ENCODE results near the gene ADPGK. TPM values are rescaled to one million over a fixed set of nuclear protein-coding genes. Genes with fewer than 3 reads are reported as not detected.
A peak's percentile ranks its signal among the peaks of the same experiment; 100 is the strongest.

ADPGK gene
- total RNA-seq, 4 donors from 2014 or later = 17.1 to 87.6 (median 54.8) TPM

DNA sequence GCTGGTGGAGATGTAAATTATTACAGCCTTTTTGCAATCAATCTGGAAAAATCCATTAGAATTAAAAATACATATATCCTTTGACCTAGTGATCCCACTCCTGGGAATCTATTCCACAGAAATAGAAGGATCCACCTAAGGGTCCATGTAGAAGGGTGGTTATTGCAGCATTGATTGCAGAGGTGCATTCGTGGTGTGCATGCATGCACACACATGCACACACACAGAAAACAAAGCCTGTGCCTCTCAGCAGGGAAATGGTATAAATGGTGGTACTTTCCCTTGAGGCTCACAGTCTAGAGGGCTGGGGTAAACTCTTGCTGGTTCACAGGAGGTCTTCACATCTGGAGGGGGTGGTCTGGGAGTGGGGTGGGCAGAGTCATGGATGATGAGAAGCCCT lies 19.4 kb upstream of the ADPGK start:
- H3K27me3 ChIP-seq = no peaks in the 10 kb centered on the region
- DNase-seq = no peak
- no peak overlapping the region for H3K27ac ChIP-seq
- H3K9me3 ChIP-seq = no peaks in the 10 kb centered on the region
- H3K4me1 ChIP-seq = no peaks in the 10 kb centered on the region
- TF ChIP-seq, protein P1, sequence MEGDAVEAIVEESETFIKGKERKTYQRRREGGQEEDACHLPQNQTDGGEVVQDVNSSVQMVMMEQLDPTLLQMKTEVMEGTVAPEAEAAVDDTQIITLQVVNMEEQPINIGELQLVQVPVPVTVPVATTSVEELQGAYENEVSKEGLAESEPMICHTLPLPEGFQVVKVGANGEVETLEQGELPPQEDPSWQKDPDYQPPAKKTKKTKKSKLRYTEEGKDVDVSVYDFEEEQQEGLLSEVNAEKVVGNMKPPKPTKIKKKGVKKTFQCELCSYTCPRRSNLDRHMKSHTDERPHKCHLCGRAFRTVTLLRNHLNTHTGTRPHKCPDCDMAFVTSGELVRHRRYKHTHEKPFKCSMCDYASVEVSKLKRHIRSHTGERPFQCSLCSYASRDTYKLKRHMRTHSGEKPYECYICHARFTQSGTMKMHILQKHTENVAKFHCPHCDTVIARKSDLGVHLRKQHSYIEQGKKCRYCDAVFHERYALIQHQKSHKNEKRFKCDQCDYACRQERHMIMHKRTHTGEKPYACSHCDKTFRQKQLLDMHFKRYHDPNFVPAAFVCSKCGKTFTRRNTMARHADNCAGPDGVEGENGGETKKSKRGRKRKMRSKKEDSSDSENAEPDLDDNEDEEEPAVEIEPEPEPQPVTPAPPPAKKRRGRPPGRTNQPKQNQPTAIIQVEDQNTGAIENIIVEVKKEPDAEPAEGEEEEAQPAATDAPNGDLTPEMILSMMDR (IDR thresholded peaks at IDR 0.05) = no peak
- no peak for TF ChIP-seq POLR2A (IDR thresholded peaks at IDR 0.05)
- intact Hi-C loops (cut with DNase I; ENCODE audit: low total_unique reads) = no loop called here
- no peaks in the 10 kb centered on the region for H3K36me3 ChIP-seq
- no peak overlapping the region for H3K4me3 ChIP-seq

DNA sequence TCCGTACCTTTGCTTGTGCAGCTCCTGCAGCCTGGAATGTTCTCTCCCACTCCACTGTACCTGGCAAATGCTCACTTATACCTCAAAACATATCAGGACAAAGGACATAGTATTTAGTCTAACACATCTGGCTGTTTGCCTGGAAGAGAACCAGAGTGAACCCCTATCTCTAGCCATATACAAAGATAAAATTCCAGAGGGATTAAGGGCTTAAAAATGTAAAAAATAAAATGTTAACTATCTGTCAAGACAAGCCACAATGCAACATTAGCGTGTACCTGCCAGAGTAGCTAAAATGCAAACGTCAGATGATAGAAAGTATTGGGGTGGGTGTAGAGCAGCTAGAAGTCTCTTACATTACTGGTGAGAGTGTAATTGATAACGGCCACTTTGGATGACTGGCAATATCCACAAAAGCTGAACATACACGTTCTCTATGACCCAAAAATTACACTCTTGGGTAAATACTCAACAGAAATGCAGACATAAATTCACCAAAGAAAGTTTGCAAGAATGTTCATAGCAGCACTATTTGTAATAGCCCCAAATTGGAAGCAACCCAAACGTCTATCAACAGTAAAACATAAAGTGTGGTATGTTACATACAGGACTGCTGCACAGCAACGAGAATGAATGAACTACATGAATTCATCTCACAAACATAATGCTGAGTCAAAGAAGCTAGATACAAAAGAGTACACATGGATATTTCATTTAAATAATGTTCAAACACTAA lies 18.2 kb upstream of the ADPGK start:
- Histone ChIP-seq H3K27ac (no peak overlapping the region), H3K27me3 (no peaks in the 10 kb centered on the region), H3K4me3 (no peak overlapping the region), H3K4me1 (no peaks in the 10 kb centered on the region), H3K9me3 (no peaks in the 10 kb centered on the region), H3K36me3 (no peaks in the 10 kb centered on the region)
- TF ChIP-seq, protein P1 (IDR thresholded peaks at IDR 0.05) = no peak
- TF ChIP-seq POLR2A (IDR thresholded peaks at IDR 0.05) = no peak
- intact Hi-C loops (cut with DNase I; ENCODE audit: low total_unique reads) = no loop called here
- no peak for DNase-seq

DNA sequence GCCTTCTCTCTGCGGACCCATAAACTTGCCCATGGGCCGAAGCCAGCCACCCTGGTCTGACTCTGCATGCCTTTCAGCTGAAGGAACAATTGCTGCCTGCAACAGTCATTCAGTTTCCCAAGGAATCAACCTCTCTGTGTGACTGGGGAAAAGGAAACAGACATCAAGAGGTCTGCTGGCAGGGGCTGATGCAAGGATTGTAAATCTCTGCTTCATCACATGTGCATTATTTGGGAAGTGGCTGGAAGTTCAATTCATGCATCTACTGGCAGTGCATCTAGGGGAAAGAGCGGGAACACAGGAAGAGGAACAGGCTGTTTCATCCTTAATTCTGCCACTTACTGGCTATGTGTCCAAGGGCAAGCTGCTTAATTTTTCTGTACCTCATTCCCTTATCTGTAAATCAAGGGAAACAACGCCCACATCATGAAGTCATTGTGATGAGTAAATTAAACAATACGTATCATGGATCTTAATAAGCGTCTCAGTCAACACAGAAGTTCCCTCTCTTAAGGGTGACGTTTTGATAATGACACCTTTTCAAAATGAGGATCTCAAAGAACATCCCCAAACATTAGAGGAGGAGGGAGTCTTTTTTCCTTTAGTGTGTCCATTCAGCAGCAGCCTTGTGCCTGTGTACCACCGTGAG lies 17.4 kb upstream of the ADPGK start:
- no peak overlapping the region for H3K4me3 ChIP-seq
- no peaks in the 10 kb centered on the region for H3K27me3 ChIP-seq
- H3K4me1 ChIP-seq = no peaks in the 10 kb centered on the region
- H3K9me3 ChIP-seq = no peaks in the 10 kb centered on the region
- no peak overlapping the region for H3K27ac ChIP-seq
- intact Hi-C loops (cut with DNase I; ENCODE audit: low total_unique reads) = no loop called here
- no peaks in the 10 kb centered on the region for H3K36me3 ChIP-seq
- no peak for DNase-seq
- no peak for TF ChIP-seq POLR2A (IDR thresholded peaks at IDR 0.05)
- TF ChIP-seq, protein P1 (IDR thresholded peaks at IDR 0.05) = no peak

DNA sequence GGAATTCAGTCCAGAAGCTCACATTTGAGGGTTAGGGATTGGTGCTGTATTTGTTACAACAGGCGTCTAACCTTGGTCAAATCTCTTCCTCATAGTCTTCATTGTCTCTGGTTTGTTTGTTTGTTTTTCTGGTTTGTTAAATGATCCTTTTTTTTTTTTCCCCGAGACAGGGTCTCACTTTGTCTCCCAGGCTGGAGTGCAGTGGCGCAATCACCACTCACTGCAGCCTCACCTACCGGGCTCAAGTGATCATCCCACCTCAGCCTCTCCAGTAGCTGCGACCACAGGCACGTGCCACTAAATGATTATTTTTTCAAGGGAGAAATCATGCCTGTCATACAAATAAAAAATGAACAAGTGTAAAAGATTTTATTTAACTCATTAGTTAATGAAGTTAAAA lies 14.3 kb upstream of the ADPGK start:
- no peak overlapping the region for H3K27ac ChIP-seq
- intact Hi-C loops (cut with DNase I; ENCODE audit: low total_unique reads) = no loop called here
- DNase-seq = no peak
- TF ChIP-seq POLR2A (IDR thresholded peaks at IDR 0.05) = no peak
- TF ChIP-seq, protein P1 (IDR thresholded peaks at IDR 0.05) = no peak
- no peak overlapping the region for H3K4me3 ChIP-seq
- no peaks in the 10 kb centered on the region for H3K9me3 ChIP-seq
- H3K4me1 ChIP-seq = no peaks in the 10 kb centered on the region
- no peaks in the 10 kb centered on the region for H3K36me3 ChIP-seq
- no peaks in the 10 kb centered on the region for H3K27me3 ChIP-seq

DNA sequence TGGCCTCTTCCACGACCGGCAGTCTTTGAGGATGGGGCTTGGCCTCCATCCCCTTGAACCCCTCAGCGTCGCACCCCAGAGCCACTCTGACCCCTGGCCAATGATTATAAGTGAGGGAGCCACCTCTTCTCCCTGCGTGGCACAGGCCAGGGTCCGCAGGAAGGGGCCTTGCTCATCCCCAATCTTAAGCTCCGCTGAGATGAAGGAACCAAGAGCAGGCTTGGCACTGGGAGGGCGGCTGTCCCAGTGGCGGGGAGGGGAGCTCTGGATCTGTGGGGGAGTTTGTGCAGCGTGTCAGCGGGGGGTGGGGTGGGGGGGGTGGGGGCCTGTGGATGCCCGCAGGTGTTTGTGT lies 13.8 kb upstream of the ADPGK start:
- Histone ChIP-seq H3K9me3 (no peaks in the 10 kb centered on the region), H3K4me1 (no peaks in the 10 kb centered on the region), H3K36me3 (no peaks in the 10 kb centered on the region), H3K27ac (peak overlapping the region in 1 of 2 donors; percentile 31), H3K27me3 (no peaks in the 10 kb centered on the region), H3K4me3 (peak overlapping the region; percentile 26 to 39)
- TF ChIP-seq, protein P1 (IDR thresholded peaks at IDR 0.05) = no peak
- no peak for TF ChIP-seq POLR2A (IDR thresholded peaks at IDR 0.05)
- intact Hi-C loops (cut with DNase I; ENCODE audit: low total_unique reads) = no loop called here
- DNase-seq = no peak
